Measurements from ENCODE around the gene NEURL1B.
"Not testable (repeated sequence)": the region's sequence is repeated elsewhere in the genome, so short reads cannot be mapped to it uniquely, and the experiment has no call there.

NEURL1B gene

GRCh38 chr5:172705576-172706084, 64.6 kb downstream of the NEURL1B start:
- TF ChIP-seq, protein P1, sequence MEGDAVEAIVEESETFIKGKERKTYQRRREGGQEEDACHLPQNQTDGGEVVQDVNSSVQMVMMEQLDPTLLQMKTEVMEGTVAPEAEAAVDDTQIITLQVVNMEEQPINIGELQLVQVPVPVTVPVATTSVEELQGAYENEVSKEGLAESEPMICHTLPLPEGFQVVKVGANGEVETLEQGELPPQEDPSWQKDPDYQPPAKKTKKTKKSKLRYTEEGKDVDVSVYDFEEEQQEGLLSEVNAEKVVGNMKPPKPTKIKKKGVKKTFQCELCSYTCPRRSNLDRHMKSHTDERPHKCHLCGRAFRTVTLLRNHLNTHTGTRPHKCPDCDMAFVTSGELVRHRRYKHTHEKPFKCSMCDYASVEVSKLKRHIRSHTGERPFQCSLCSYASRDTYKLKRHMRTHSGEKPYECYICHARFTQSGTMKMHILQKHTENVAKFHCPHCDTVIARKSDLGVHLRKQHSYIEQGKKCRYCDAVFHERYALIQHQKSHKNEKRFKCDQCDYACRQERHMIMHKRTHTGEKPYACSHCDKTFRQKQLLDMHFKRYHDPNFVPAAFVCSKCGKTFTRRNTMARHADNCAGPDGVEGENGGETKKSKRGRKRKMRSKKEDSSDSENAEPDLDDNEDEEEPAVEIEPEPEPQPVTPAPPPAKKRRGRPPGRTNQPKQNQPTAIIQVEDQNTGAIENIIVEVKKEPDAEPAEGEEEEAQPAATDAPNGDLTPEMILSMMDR (IDR thresholded peaks at IDR 0.05; ENCODE audit: insufficient read depth, missing control alignments) = no peak
- no peak for DNase-seq (ENCODE audit: insufficient read length, low spot score)
- FAIRE-seq = no peak

- DNase-seq (ENCODE audit: insufficient read length, low spot score) = no peak
- FAIRE-seq = no peak
- TF ChIP-seq, protein P1 (IDR thresholded peaks at IDR 0.05; ENCODE audit: insufficient read depth, missing control alignments) = no peak
These were observed 65.7 kb downstream of the NEURL1B start for GRCh38 chr5:172706796-172707195.

DNA sequence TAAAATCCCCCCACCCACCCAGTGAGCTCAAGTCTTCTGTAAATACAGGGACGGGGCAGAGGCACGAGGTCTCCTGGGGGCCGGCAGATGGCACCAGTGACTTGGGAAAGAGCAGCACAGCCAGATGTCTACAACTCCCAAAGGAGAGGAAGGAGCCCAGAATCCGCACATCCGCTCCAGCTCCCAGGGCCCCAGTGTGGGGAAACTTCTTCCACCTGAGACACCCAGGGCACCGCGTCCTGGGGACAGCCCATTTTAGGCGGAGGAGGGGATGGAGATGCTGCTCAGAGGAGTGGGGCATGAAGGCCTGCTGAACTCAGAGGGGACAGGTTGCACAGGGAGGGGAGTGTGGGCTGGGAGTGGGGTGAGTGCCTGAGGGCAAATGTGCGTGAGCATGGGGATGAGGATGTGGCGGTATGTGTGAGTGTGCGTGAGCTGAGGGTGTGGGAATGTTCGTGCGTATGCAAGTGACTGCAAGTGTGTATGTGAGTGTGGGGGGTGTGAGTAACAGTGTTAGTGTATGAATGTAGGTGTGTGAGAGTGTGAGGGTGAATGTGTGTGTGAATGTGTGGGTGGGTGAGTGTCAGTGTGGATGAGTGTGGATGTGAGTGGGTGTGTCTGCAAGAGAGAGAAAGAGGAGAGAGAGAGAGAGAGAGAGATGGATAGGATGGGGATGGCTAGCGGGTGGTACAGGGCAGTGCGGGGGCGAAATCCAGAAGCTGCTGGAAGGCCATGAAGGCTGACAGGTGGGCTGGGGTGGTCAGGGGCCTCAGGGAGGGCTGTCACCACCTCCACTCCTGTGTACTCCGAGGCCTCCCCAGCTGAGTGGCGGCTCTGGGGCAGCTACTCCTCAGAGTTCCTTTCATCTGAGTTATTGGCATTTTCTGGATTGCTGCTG, 66.5 kb downstream of the NEURL1B start:
- no peak for FAIRE-seq
- DNase-seq (ENCODE audit: insufficient read length, low spot score) = no peak
- TF ChIP-seq, protein P1 (IDR thresholded peaks at IDR 0.05; ENCODE audit: insufficient read depth, missing control alignments) = peak; percentile 74

GRCh38 chr5:172708183-172708505, 67.1 kb downstream of the NEURL1B start:
- DNase-seq (ENCODE audit: insufficient read length, low spot score) (no peak), FAIRE-seq (no peak)
- TF ChIP-seq, protein P1 (IDR thresholded peaks at IDR 0.05; ENCODE audit: insufficient read depth, missing control alignments) = no peak

DNA sequence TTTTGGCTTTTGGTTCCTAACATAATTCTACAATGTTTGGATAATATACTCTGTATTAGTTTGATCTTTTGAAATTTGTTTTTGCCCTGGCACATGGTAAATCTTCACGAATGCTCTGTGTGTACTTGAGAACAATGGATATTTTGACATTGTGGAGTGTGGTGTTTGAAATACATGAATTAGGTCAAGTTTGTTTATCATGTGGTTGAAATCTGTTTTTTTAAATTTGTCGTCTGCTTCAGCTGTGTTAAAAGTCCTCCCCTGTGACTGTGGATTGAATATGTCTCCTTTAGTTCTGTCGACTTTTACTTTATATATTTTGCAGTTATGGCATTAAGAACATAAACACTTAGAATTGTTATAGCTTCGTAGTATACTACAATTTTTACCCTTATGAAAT, 69.6 kb downstream of the NEURL1B start:
- TF ChIP-seq, protein P1 (IDR thresholded peaks at IDR 0.05; ENCODE audit: insufficient read depth, missing control alignments) = no peak
- DNase-seq (ENCODE audit: insufficient read length, low spot score) = no peak
- no peak for FAIRE-seq

- not testable (repeated sequence) for DNase-seq (ENCODE audit: insufficient read length, low spot score); FAIRE-seq
These were observed 70.3 kb downstream of the NEURL1B start for GRCh38 chr5:172711321-172711861.

DNA sequence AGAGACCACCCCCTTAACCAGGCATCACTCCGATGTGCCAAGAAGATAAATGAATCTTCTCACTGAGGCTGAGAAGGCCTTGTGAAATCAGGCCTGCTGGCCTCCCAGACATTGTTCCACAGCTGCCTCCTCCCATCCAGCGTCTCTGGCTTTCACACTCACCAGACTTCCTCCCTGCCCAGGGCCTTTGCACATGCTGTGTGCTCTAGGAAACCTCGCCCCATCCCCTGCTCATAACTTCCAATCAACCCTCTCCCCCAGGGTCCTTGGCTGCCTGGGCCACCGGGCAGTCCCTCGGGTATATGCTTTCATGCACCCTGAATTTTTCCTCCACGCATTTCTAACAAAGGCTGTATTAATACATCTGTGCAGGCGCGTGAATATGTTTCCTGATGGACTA, 71.5 kb downstream of the NEURL1B start:
- TF ChIP-seq, protein P1 (IDR thresholded peaks at IDR 0.05; ENCODE audit: insufficient read depth, missing control alignments) = no peak
- no peak for DNase-seq (ENCODE audit: insufficient read length, low spot score)
- no peak for FAIRE-seq

Data from D721Med (cell line).